CD4-positive, alpha-beta T cell treated with Interleukin-17A for 4 hours (primary cell): ENCODE data around the gene PSMC3.

Experiments
- DNase-seq: peaks from one replicate; pipeline ENCODE4 v3.0.0-alpha.2; 2020; ENCODE audit warnings: mixed read lengths

Gene PSMC3

DNA sequence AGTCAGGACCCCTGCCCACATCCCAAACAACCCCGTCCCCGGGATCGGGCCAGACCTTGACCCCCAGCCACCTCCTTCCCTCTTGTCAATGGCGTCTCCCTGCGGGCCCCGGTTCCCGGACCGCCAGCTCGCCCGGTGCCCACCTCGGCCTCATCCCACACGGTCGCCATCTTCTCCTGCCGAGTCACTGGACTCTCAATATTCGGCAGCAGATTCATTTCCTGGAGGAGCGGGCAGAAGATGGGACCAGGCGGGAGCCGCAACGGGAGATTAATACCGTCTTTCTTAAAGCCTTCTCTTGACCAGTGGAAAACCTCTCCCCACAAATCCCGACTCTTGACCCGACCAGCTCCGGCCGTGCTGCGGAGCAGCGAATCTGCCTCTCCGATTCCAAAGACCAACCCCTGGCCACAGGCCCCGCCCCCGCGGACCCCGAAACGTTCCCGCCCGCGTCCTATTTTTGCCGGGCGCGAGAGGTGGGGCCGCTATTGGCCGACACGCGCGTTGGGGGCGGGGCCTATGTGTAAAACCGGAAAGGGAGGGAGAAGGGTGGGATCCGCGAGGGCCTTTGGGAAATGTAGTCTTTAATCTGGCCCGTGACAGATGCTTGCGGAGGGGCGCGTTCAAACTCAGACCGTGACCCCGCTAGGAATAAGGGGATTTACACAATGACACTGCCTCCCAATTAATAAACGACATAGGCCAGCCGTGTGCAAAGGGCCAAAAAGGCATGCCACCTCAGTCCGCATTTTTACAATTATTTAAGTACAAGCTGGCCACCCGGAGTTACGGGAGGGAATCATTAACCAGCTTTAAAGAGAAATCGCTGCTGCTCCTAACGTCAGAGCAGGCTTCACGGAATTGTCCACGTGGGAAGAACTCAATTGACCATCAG is at the start of gene PSMC3:
PSMC3 (minus strand) TSS at position 378 of the 895 bp plus-strand sequence; CDS start at position 218, 160 bp downstream.
- DNase-seq = peak; percentile 99

DNA sequence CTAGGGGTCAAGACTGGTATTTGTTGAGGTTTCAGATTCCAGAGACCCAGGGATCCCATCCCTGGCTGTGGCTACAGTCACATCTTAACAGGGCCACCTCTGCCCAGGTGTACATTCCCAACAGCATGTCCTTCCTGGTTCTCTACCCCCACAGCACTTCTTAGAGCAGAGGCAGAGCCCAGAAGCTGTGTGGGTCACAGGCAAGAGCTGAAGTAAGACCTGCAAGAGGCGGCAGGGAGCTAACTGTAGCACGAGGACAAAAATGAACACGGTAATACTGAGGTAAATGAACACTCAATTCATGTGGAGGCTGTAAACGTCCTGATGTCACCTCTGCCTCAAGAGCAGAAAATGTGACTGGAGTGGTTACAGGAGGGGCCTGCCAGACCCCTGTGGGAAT is 44.4 kb upstream of the PSMC3 start:
- DNase-seq = no peak

DNA sequence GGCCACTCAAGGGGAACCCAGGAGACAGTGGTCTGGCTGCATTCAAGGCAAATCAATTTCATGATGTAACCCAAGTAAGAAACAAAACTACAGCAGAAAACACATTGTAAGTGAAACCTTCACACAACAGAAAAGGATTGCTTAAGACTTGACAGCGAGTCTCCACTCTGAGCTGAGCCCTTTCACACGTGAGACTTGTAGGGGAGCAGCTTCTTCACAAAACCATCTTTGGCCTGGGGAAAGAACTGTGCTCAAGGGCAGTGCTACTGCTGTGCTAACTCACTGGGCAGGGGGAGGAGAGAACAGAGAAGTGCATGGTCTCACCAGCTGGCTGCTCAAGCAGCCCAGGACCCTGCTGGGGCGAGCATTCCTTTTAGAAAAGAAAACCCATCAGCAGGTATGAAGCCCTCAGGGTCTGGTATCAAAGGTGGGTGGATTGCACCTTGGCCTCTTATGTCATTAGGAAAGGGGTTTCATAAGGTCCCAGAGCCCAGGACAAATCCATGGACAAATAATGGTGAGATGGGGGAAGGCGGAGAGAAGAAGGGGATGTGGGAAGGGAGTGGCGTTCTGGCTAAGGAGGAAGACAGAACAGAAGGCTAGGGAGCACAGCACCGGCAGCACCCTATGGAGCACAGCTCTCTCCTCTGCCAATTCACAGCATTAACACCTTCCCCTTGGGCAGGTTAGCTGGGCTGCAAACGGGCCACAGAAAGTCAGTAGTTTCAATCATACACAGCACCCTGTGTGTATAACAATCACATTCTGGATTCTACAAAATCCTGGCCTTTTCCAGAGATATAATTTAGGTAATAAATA is 43.3 kb upstream of the PSMC3 start:
- no peak for DNase-seq

DNA sequence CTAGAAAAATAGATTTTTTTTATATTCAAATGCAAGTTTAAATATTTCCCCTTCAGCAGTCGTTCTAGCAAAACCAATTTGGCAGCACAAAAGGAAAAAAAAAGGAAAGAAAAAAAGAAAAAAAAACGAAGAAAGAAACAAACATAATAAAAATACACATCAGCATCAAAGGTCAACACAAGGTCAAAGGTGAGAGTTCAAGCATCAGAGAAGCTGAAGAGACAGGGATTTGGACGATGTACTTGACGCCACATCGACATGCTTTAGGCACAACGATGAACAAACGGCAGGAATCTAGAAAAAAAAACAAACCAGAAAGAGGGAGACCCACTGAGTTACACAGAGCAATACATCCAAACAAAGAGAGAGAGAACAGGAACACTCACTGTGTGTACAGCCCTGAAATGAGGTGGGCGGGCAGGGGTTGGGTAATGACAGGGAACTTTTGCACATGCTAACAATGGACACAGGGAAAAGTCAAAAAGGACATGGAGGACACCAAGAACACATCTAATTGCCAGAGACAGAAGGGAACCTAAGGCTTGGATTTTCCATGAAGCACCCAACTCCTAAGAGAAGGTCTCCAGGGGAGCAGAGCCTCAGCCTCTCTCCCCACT is 42.5 kb upstream of the PSMC3 start:
- DNase-seq = no peak

DNA sequence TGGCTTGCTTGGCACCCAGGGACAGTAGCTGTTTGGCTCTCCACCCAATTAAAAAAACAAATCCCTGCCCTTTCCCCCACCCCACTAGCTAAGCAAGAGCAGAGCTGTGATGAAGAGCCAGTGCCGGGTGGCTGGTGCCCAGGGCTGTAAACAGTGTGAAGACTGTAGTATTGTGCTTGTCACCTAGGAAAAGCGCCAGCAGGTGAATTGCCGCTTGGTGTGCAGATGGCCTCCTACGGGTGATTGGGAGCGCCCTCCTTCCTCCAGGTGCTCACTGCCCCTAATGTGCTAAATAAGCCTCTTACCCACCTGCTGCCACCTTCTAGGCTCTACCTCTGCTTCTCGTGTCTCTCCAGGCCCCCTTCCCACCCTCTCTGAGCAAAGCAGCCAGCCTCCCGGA is 41.1 kb upstream of the PSMC3 start:
- DNase-seq = no peak

DNA sequence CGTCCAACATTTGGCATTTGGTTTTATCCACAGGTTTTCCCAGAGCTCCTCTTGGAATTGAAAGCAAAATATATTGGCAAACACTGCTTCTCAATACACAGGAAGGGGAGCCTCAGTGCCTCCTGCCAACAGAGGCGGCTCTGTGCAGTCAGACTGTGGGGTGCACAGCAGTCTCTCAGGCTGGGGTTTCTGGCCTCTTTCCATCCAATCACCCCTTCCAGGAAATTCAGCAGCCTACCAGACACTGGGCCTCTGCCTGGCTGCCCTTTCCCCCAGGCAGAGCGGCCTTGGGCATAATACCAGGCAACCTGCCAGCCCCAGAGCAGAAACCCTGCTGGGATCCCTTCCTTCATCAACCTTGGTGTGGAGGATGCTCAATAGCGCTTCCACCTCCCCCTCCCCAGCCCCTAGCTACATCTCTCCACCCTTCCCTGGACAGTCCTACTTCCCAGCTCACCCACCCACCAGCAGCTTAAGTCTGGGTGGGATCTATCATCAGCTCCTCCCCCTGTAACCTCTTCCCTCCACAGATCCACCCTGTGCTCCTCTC is 40.5 kb upstream of the PSMC3 start:
- DNase-seq = no peak

DNA sequence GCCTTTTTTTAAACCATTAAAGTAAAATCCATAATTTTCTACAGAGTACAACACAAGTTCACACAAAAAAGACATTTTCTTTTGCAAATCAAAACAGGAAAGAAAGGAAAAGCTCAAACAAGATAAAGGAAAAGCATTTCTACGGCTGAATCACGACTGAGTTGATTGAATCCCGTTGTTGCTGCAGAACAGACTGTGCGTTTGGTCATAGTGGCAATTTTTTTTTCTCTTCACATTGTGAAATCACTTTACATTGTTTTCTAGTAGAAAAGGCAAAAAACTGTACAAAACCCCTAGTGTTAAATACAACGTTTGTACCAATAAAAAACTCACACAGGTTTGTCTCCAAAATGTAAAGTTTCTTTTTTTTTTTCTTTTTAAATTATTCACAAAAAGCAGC is 40.0 kb upstream of the PSMC3 start:
- DNase-seq = no peak

DNA sequence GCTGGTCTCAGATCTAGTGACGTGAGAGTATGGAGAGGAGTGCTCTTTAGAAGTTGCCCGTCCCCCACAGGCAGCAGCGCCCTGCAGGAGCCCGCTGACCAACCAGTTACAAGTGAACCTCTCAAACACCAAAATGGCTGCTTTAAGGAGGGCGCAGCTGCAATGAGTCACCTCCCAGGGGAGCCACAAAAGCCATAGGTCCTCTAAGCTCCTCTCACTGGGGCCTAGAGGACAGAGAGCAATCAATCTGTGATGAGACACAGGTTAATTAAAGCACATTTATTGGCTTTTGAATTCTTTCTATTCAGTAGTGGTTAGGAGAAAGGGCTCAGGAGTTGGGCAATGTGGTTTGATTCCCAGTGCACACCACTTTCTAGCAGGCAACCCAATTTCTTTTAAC is 38.2 kb upstream of the PSMC3 start:
- no peak for DNase-seq

DNA sequence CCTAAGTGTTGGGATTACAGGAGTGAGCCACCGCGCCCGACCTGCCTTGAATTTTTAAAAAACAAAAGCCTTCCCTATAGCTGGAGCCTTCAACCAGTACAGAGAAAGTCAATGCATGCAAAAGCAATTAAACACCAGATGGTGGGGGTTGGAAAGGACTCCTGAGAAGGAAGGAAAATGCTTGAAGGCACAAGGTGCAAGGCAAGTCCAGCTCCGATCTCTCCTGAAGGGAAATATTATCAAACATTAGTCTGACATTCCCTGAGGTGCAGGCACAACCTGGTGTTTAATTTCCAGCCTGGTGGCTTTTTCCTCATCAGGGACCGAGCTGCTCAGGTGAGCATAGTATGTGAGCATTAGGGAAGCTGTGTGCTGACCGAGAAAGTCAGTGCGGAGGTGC is 35.6 kb upstream of the PSMC3 start:
- DNase-seq = no peak

DNA sequence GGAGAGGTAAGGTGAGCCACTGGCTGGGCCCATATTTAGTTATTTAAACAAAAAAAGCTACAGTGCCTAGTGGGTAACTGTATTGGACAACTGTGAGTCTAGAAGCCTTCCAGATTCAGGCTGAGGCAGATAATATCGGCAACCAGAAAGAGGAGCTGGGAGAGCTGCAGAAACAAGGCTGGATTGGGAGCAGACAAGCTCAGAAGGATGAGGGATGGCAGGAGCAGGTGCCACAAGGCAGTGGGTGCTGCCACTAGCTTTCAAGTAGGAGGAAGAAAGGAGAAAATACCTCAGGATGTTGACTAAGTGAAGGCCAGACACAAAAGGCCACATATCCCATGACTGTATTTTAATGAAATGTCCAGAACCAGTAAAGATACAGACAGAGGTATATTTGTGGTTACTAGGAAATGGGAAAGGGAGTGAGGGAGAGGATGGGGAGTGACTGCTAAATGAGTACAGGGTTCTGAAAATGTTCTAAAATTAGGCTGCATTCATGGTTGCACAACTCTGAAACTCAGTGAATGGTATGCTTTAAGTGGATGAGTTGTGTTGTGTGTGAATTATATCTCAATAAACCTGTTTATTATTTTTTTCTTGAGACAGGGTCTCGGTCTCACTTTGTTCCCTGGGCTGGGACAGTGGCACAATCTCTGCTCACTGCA is 34.5 kb upstream of the PSMC3 start:
- no peak for DNase-seq

DNA sequence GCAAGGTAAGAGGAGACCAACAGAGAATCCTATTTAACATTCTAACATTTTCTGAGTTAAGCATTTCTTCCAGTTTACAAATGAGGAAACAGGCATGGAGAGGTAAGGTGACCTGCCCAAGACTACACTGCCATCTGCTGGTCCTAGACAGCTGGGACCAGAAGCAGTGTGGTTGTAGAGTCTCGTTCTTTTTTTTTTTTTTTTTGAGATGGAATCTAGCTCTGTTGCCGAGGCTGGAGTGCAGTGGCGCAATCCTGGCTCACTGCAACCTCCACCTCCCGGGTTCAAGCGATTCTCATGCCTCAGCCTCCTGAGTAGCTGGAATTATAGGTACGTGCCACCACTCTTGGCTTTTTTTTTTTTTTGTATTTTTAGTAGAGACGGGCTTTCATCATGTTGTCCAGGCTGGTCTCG is 28.0 kb upstream of the PSMC3 start:
- peak; percentile 72 for DNase-seq

DNA sequence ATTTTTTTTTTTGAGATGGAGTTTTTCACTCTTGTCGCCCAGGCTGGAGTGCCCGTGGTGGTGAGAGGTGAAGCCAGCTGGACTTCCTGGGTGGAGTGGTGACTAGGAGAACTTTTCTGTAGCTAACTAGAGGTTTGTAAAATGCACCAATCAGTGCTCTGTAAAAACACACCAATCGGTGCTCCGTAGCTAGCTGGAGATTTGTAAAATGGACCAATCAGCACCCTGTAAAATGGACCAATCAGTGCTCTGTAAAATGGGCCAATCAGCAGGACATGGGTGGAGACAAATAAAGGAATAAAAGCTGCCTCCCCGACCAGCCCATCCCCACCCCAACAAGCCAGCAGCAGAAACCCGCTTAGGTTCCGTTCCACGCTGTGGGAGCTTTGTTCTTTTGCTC is 27.1 kb upstream of the PSMC3 start:
- no peak for DNase-seq

DNA sequence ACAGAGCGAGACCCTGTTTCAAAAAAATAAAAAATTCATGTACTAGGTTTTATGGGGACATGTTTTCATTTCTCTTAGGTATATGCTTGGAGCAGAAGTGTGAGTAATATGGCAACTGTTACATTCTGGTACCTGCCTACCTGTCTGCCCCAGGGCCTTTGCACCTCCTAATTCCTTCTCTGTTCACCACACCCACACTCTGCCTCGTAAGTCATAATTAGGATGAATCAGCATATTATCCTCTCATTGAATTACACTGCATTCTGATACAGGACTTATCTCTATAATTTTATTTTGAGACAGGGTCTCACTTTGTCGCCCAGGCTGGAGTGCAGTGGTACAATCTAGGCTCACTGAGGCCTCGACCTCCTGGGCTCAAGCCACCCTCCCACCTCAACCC is 25.8 kb upstream of the PSMC3 start:
- no peak for DNase-seq

DNA sequence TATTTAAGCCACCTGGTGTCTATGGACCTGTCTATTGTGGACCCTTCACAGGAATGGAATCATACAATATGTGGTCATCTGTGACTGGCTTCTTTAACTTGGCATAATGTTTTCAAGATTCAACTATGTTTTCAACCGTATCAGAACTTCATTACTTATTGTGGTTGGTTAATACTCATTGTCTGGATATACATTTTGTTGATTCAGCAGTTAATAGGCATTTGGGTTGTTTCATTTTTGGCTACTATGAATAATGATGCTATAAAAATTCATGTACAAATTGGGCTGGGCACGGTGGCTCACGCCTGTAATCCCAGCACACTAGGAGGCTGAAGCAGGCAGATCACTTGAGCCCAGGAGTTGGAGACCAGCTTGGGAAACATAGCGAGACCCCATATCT is 25.2 kb upstream of the PSMC3 start:
- no peak for DNase-seq

DNA sequence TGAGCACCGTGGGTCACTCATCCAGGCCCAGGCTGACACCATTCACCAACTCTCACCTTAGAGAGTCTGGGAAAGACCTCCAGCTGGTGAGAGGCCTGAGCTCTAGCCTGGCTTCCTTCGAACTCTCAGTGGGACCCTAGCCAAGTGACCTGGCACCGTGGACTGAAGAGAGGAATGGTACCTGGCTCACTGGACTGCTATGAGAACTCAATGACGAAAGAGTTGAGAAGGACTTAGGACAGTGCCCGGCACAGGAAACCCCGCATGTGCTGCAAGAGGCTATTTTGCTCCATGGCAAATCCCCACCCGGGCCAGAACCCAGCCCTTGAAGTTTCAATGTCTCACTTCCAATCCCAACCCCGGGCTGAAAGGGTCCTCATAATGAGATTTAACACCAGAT is 23.3 kb upstream of the PSMC3 start:
- DNase-seq = no peak

DNA sequence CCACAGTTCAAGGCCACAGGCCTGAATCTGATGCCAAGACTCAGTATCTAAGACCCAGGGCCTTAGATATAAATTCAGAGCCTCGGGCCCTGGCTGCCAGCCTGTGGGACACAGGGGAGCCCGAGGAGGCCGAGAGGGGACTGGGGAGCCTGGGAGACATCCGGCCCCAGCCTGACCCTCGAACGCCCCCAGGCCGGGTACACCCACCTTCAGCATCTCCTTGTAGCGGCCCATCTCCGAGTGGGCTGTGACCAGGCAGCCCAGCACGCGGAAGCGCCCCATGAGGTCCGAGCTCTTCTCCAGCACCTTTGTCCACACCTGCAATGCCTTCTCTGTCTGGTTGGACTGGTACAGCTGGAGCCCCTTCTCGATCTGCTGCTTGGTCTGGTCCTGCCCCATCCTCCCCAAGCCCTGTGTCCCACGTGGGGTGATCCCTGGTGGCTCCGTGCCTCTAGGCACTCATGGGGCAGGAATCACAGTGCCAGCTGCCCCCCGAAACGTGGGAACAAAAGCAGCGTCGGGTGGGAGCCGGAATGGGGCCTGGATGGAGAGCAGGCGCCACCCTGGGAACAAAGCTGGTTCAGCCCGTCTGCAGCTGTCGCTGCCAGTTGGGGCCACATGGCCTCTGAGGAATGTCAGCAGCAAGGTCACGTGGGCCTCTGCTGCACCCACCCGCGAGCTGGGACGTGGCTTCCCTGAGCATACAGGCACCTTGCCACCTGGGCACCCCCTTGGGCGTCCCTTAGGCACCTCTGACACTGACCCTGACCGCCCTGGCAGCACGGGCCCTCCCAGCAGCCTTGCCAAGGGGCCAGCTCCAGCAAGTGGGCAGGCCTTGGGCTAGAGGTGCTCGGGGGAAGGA is 22.6 kb upstream of the PSMC3 start, which contains the start of gene RAPSN:
RAPSN (minus strand) TSS at position 571 of the 862 bp plus-strand sequence; CDS start at position 399, 172 bp downstream.
- no peak for DNase-seq

DNA sequence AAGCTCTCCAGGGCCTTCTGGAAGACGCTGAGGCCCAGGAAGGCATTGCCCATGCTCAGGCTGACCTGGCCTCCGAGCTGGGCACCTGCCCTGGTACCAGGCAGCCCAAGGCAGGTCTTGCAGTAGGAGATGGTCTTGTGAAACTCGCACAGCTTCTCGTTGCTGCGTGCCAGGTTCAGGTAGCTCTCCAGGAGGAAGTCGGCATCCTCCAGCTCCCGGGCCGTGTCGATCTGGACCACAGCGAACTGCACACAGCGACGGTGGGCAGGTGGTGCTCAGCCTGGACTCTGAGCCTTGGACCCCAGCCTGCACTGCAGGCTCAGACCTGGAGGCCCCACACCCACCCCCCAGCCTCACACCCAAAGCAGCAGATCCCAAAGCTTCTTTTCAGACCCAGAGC is 21.7 kb upstream of the PSMC3 start:
- DNase-seq = no peak

DNA sequence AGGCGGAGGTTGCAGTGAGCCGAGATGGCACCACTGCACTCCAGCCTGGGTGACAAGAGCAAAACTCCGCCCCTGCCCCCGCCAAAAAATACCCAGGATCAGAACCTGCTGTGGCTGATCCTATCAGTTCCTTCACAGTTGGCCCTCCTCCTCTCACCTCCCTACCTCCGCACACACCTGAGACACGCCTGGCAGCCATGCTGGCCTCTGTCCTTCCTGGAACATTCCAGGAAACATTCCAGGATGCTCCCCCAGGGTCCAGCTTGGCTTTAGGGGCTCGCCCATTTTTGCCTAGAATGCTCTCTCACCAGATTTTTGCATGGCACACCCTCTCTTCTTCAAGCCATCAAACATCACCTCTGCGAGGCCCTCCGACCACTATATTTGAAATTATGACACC is 20.6 kb upstream of the PSMC3 start:
- no peak for DNase-seq

DNA sequence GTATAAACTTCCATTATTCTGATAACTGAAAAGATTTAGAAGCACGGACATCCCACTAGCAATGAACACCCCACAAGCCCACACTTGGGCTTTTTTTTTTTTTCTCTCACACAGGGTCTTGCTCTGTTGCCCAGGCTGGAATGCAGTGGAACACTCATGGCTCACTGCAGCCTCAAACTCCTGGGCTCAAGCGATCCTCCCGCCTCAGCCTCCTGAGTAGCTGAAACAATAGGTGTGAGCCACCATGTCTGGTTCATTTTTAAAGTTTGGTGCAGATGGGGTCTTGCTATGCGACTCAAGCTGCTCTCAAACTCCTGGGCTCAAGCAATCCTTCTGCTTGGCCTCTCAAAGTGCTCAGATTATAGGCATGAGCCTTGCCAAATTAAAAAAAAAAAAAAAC is 19.6 kb upstream of the PSMC3 start:
- no peak for DNase-seq

DNA sequence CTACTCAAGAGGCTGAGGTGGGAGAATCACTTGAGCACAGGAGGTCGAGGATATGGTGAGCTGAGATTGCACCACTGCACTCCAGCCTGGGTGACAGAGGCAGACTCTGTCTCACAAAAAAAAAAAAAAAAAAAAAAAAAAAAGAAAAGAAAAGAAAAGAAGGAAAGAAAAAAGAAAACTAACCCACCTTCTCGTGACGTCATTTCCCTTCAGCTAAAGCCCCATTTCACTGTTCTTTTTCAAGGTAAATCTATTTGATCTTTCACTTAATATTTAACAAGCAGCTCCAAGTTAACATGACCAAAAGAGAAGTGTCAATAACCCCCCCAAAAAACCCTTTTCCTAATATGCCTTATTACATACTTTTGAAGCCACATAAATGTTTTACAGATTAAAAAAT is 17.6 kb upstream of the PSMC3 start:
- DNase-seq = no peak

DNA sequence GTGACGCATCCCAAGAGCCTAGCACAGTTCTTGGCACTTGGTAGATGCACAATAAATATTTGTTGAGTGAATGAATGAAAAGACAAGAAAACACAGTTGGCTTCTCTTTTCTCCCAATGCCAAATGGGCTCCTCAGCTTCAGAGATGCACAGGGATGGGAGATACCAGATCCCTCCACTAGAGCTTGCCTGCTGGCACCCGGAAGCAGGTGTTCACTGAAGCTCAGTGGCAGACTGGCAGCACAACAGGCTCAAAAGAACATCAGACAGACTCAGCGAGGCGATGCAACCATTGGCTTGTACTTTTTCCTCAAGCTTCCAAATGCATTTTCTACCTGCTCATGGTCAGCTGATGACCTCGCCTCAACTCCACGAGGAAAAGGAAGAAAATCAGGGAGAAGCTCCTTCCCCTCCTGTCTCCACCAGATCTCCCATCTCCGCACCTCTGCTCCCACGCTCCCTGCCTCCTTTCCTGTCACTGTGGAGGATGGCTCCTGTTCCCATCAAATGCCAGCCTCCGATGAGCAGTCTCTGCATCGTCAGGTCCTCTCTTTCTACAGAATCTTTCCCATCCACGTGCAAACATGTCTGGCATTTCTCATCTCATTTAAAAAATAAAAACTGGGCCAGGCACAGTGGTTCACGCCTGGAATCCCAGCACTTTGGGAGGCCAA is 16.9 kb upstream of the PSMC3 start:
- DNase-seq = no peak
